Activated CD8-positive, alpha-beta memory T cell treated with anti-CD3 and anti-CD28 coated beads for 36 hours (primary cell): ENCODE measurements around the gene MRPS18A. TPM values are rescaled to one million over a fixed set of nuclear protein-coding genes. Genes with fewer than 3 reads are reported as not detected.

ENCODE experiments used
- CTCF ChIA-PET: fragments of 350-600 bp; sonication (Branson Sonifier 250); formaldehyde crosslinking; loops from one replicate; lab custom pipeline; 2021; ENCODE audit warnings: antibody characterized with exemption; lab: Charles Lee
- POLR2A ChIA-PET: fragments of 350-600 bp; sonication (Branson Sonifier 250); formaldehyde crosslinking; loops from one replicate; lab custom pipeline; 2021; ENCODE audit warnings: antibody characterized with exemption; lab: Charles Lee
- total RNA-seq, 2 experiments: library from RNA; stranded (reverse); gene quantifications; one replicate each; pipeline ENCODE4 v1.2.3, GENCODE V29; 2021

Gene MRPS18A
- total RNA-seq: 10 to 100 TPM; 55.0 to 60.7 TPM

- CTCF ChIA-PET: interaction anchor here (0.8 to 2.6 kb wide), 6 partner anchors 21 to 85 kb away, joined by 3 to 11 read pairs (median 4); partner anchors contain the start of gene VEGFA
- POLR2A ChIA-PET: interaction anchor here (0.7 kb wide), 1 partner anchor 82 kb away, joined by 3 read pairs; no protein-coding TSS in a partner anchor
Observed at GRCh38 chr6:43687437-43688347, at the start of gene MRPS18A. Gene MRPS18A, minus strand, starts transcription at chr6:43687791. Its CDS starts 12 bp downstream, at chr6:43687779.

- POLR2A ChIA-PET: interaction anchor here (0.8 kb wide), 1 partner anchor 33 kb away, joined by 4 read pairs; the partner anchor contains the start of gene VEGFA
- CTCF ChIA-PET: no interaction called here
Observed at GRCh38 chr6:43736844-43737243, 49.3 kb upstream of the MRPS18A start.

DNA sequence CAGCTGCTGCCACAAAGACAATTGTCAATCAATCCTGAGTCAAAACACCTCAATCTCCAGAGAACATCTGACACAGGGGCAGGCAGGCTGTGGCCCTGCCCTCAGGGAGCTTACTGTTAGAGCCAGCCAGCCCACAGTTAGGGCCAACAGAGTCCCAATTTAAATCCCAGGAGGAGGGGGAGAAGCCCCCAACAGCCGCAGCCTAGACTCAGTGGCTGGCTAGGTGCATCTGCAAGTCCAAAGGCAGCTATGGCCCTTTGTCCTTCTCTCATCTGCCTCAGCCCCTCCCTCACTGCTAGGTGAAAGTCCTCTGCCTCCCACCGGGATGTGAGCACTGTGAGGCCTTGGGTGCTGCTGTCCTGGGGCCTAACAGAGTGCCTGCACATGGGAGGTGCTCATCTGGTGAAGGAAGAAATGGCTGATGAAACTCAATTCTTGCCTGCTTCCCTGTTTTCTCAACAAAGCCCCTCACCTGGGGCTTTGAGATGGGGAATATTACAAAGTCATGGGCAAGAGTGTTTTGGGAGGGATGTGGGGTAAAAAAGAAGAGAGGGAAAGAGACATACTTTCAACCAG lies 48.7 kb upstream of the MRPS18A start:
- CTCF ChIA-PET: interaction anchor here (1.5 kb wide), 1 partner anchor 12 kb away, joined by 5 read pairs; no protein-coding TSS in a partner anchor
- POLR2A ChIA-PET: interaction anchor here (0.8 kb wide), 1 partner anchor 34 kb away, joined by 4 read pairs; the partner anchor contains the start of gene VEGFA

DNA sequence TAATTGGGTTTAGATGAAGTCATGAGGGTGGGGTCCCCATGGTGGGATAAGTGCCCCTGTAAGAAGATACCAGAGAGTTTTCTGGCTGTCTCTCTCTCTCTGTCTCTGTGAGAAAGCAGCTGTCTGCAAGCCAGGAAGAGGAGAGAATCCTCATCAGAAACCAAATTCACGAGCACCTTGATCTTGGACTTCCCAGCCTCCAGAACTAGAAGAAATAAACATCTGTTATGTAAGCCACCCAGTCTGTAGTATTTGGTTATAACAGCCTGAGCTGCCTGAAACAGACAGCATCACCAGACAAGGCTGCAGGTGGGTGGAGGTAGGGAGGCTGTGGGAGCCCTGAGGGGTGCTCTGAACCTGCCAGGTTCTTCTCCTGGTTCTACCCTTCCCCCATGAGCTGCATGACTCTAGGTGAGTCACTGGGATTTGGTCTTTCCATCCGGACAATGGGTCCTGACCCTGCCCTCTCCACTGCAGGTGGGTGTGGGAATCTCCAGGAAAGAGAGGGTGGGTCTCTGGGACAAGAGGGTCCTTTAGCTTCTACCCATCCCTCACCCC lies 48.1 kb upstream of the MRPS18A start:
- POLR2A ChIA-PET: interaction anchor here (0.8 kb wide), 1 partner anchor 34 kb away, joined by 4 read pairs; the partner anchor contains the start of gene VEGFA
- CTCF ChIA-PET: interaction anchor here (1.5 kb wide), 1 partner anchor 11 kb away, joined by 5 read pairs; no protein-coding TSS in a partner anchor

DNA sequence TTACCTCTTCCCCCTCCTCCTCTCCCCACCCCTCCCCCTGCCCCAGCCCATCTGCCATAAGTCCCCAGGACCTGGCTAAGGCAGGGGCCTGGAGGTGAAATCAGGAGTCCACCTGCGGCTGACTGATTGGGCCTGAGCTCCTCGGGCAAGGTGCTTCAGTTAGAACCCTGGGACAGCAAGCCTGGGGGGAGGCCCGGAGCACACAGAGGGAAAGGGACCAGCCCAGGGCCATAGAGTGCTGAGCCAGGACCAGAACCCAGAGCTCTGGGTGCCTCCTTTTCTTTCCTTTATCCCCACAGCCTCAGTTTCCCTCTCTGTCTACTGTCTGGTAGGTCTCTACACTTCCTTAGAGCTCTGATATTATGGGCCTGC lies 46.7 kb upstream of the MRPS18A start:
- ChIA-PET CTCF (interaction anchor here (1.2 kb wide), 1 partner anchor 36 kb away, joined by 6 read pairs; the partner anchor contains the start of gene VEGFA), POLR2A (no interaction called here)

GRCh38 chr6:43733471-43734293 lies 46.1 kb upstream of the MRPS18A start:
- POLR2A ChIA-PET: no interaction called here
- CTCF ChIA-PET: interaction anchor here (1.2 kb wide), 1 partner anchor 36 kb away, joined by 6 read pairs; the partner anchor contains the start of gene VEGFA

GRCh38 chr6:43730634-43731033 lies 43.0 kb upstream of the MRPS18A start:
- CTCF ChIA-PET: no interaction called here
- POLR2A ChIA-PET: no interaction called here

- CTCF ChIA-PET: no interaction called here
- POLR2A ChIA-PET: no interaction called here
Observed at GRCh38 chr6:43729537-43729936, 41.9 kb upstream of the MRPS18A start.

- POLR2A ChIA-PET: interaction anchor here (0.6 kb wide), 1 partner anchor 35 kb away, joined by 8 read pairs; no protein-coding TSS in a partner anchor
- CTCF ChIA-PET: interaction anchor here (0.7 to 1.2 kb wide), 3 partner anchors 34 to 60 kb away, joined by 3 to 4 read pairs (median 3); no protein-coding TSS in a partner anchor
Observed at GRCh38 chr6:43728586-43728985, 41.0 kb upstream of the MRPS18A start.

- ChIA-PET POLR2A (no interaction called here), CTCF (interaction anchor here (1.0 kb wide), 1 partner anchor 59 kb away, joined by 3 read pairs; no protein-coding TSS in a partner anchor)
Observed at GRCh38 chr6:43727634-43728033, 40.0 kb upstream of the MRPS18A start.

GRCh38 chr6:43725643-43726580 lies 38.3 kb upstream of the MRPS18A start:
- ChIA-PET CTCF (interaction anchor here (0.6 to 2.6 kb wide), 9 partner anchors 9 to 628 kb away, joined by 3 to 42 read pairs (median 5); partner anchors contain the start of gene VEGFA), POLR2A (interaction anchor here (1.2 to 1.6 kb wide), 3 partner anchors 44 to 49 kb away, joined by 3 to 25 read pairs (median 7); partner anchors contain the start of gene VEGFA)

DNA sequence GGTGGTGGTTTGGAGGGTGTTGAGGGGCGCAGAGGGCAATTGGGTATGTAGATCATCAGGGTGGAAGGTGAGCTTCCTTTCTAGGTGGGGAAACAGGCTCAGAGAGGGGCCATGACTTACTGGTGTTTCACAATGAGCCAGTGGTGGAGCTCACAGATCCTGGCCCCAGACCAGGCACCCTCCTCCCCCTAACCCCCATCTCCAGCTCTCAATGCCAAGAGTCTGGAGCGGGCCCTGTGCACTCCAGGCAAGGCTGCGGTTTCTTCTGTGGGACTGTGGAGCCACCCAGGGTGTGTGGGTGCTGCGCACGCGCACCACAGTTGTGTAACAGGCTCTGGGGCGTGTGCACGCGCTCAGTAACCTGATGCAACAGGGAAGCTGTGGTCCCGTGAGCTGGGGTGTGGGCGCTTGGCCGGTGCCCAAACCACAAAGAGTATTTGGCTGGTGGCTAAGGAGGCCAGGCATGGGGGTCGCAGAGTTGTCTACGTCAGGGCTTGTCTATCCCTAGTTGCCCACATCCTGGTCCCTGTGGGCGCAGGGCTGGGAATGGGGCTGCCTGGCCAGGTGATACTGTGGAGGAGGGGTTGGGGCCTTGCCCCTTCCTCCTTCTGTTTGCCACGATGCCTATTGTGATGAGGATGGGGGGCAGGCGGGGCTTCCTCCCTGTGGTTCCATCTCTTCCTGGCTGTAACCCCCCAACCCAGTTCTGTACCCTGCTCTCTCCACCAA lies 37.5 kb upstream of the MRPS18A start:
- POLR2A ChIA-PET: interaction anchor here (0.6 to 1.6 kb wide), 6 partner anchors 45 to 350 kb away, joined by 3 to 25 read pairs (median 4); partner anchors contain the start of gene VEGFA
- CTCF ChIA-PET: interaction anchor here (0.6 to 2.6 kb wide), 17 partner anchors 10 to 354 kb away, joined by 3 to 42 read pairs (median 3); partner anchors contain the start of gene VEGFA

- ChIA-PET POLR2A (interaction anchor here (0.6 to 1.6 kb wide), 7 partner anchors 41 to 351 kb away, joined by 3 to 25 read pairs (median 4); partner anchors contain the start of gene VEGFA), CTCF (interaction anchor here (0.6 to 2.6 kb wide), 17 partner anchors 10 to 354 kb away, joined by 3 to 42 read pairs (median 4); partner anchors contain the start of gene VEGFA)
Observed at GRCh38 chr6:43724354-43724753, 36.8 kb upstream of the MRPS18A start.

DNA sequence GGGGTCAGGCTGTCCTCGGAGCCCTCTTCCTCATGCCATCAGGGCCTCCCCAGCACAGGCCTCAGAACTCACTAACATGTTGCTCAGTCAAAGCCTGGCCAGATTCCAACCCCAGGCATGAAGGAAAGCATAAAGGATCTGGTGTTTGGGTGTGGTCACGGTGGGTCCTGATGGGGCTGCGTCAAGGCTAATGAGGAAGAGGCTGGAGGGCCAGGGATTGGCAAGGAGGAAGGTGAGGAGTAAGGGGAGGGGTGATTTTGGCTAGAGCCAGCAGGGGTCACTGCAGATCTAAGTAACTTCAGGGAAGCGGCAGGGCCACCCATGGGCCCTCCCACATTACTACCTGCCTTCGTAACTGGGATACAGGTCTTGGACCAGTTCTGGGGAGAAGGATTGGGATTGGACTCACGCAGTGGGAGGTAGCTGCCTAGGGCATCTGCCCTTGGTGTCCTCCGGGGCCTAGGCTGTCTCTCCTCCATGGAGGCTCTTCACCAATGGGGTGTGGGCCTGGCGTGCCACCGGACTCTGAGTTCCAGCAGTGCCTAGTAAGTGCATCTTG lies 36.2 kb upstream of the MRPS18A start:
- ChIA-PET POLR2A (interaction anchor here (0.6 to 1.6 kb wide), 4 partner anchors 42 to 351 kb away, joined by 3 to 25 read pairs (median 6); partner anchors contain the start of gene VEGFA), CTCF (interaction anchor here (0.8 to 2.6 kb wide), 15 partner anchors 9 to 355 kb away, joined by 3 to 42 read pairs (median 5); partner anchors contain the start of gene VEGFA)

DNA sequence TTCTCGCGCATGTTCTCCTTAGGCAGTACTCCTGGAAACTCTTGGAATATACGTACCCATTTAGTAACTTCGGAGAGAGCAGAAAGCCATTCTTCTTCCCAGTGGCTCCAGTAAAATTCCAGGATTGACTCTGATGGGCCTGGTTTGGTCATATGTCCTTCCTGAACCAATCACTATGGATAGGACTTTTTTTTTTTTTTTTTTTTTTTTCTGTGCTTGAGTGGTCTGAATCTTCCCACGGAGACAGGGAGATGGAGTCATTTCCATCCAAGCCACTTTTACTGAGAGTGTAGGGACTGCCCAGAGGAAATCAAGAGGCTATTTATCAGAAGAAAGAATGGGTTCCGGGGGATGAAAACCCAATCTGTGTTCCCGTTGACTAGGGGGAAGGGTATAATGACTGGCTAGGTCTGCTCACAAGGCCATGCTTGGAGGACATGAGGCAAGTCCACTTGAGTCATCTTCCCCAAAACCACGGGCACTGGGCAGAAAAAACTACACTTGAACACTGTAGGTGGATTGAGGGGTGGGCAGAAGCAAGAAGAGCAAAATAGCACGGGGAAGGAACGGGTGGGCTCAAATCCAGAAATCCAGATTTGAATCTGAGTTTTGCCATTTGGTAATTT lies 35.4 kb upstream of the MRPS18A start:
- CTCF ChIA-PET: interaction anchor here (1.2 to 2.6 kb wide), 2 partner anchors 47 to 356 kb away, joined by 5 to 42 read pairs; partner anchors contain the start of gene VEGFA
- POLR2A ChIA-PET: no interaction called here
